Measurements from ENCODE around the gene ST6GALNAC3.

- TF ChIP-seq, protein P1, sequence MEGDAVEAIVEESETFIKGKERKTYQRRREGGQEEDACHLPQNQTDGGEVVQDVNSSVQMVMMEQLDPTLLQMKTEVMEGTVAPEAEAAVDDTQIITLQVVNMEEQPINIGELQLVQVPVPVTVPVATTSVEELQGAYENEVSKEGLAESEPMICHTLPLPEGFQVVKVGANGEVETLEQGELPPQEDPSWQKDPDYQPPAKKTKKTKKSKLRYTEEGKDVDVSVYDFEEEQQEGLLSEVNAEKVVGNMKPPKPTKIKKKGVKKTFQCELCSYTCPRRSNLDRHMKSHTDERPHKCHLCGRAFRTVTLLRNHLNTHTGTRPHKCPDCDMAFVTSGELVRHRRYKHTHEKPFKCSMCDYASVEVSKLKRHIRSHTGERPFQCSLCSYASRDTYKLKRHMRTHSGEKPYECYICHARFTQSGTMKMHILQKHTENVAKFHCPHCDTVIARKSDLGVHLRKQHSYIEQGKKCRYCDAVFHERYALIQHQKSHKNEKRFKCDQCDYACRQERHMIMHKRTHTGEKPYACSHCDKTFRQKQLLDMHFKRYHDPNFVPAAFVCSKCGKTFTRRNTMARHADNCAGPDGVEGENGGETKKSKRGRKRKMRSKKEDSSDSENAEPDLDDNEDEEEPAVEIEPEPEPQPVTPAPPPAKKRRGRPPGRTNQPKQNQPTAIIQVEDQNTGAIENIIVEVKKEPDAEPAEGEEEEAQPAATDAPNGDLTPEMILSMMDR (conservative IDR thresholded peaks at IDR 0.05; ENCODE audit: low read length), result no peak
- TF ChIP-seq EZH2phosphoT487 (IDR thresholded peaks at IDR 0.05; ENCODE audit: borderline replicate concordance), result no peak
Observed at GRCh38 chr1:76101548-76101947, 27.0 kb downstream of the ST6GALNAC3 start.

Measured in Loucy (cell line).